Posterior cingulate gyrus (tissue), 11 donors: ENCODE results near the gene DERL2.
A peak's percentile ranks its signal among the peaks of the same experiment; 100 is the strongest.

Experiments
- DNase-seq, 10 donors: peaks; one replicate each; pipeline versions ENCODE4 v3.0.0 to v3.0.0-alpha.2; 2020 to 2021; ENCODE audit warnings: mixed read lengths in 3 of 10
- intact Hi-C: fragments of 100-400 bp; cut with DNase I; formaldehyde crosslinking; loops from one replicate; pipeline ENCODE4 v1.15.1; 2023

DERL2 gene

DNA sequence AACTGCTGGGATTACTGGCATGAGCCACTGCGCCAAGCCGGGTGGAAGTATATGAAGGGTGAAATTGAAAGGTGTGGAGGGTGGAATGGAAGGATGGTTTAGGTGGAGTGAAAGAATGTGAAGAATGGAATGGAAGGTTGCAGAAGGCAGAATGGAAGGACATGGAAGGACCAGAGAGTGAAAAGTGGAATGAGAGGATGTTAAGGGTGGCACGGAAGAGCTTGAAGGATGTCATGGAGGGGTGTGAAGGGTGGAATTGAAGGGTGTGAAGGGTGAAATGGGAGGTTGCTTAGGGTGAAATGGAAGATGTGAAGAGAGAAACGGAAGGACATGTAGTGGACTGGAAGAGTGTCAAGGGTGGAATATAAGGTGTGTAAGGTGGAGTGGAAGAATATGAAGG lies 16.6 kb upstream of the DERL2 start:
- DNase-seq: no peak
- intact Hi-C loops: no loop called here

DNA sequence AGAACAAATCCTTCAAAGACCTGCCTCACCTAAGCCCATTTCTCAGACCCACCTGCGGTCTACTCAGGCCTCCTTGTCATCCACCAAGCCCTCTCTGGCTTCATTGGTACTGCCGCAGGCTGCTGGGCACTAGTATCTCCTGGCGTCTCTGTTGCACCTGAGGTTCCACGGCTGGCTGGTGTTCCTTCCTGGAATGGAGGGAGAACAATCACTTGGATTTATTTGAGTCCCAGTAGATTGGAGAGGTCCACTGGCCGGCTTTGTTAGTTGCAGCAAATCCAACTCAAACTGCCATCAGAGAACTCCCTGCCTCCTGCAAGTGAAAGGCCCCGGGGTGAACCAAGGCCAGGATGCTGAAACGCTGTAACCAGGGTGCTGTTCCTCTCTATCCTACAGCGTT lies 15.7 kb upstream of the DERL2 start:
- intact Hi-C loops: no loop called here
- peak in 1 of 10 donors; percentile 78 for DNase-seq

DNA sequence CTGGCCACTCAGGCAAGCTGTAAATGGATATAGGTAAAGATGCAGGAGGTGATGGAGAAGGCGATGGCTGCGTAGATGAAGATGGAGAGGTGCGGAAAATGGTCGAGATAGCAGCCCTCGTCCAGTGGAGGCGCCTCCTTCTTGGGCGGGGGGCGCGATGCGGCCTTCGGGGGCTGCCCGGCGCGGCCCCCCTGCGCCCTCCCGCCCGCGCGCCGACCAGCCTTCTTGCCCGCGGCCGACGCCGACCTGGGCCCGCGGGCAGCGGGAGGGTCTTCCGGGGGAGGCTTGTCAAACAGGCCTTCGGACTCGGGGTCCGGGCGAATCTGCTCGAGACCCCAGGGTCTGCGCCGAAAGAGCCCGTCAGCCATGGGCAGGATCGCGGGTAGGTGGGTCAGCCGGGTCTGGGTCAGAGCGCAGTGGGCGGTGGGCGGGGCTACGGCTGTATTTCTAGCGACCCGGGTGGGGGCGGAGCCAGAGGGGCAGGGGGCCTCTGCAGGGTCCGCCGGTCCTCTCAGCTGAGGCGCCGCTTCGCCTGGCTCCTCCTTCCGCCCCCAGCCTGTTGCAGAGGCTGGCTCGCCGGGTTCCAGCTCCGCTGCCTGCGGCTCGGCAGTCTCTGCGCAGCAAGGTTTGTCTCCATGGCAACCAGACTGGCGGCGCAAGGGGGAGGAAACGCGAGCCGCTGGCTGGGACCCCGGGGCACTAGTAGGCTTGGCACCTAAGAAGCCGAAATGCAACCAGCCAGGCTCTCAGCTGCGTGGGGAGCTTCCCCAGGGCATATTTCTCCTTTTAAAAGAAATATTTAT lies 14.8 kb upstream of the DERL2 start:
- intact Hi-C loops: no loop called here
- peak; percentile 65 to 99 (median 93) for DNase-seq

DNA sequence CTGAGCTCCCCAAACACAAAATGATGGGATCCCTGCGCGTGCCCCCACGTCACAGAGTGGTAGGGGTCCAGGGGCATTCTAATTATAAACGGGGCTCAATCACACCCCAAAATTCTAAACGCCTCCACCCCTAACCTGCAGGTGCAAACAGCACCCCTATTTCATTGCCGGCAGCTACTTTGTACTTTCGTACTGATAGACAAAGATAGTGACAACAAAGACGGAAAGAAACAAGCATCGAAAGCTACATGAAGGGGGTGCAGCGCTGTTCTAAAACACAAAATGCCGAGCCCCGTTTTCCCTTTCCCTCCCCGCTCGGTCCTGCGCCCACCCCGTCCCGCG lies 14.2 kb upstream of the DERL2 start:
- no peak for DNase-seq
- intact Hi-C loops: no loop called here

DNA sequence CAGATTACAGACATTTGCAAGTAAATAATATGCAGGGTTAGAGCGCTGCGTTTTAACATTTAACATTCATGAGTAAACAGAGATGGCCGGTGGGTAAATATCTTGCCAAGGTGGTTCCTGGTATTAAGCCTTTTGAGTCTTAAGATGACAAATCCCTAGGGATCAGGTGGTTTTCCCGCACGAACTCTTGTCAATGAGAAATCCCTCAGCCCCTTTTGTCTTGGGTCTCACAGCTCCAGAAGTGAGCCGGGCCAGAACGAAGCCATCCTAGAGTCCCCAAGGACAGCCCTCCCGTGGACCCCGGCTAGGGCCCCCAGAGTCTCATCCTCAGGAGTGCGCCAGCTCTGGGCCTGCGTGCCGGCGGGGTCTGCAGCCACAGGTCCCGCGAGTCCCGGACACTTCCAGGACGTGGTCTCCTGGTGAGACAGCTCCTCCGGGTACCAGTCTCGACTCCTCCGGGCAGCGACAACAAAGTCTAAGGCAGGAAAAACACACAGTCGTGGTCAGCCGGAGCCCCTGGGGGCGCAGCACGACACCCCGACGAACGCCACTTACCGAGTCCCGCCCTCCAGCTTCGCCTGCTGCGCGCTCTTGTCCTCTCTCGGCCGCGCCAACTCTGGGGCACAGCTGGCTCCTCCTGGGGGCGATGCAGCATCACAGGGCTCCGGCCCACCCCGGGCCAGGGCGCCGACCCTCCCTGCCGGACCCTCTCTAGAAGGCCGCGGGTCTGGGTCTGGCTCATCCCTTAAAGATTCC lies 13.7 kb upstream of the DERL2 start:
- intact Hi-C loops: no loop called here
- DNase-seq: peak in 8 of 10 donors; percentile 30 to 92 (median 54)

DNA sequence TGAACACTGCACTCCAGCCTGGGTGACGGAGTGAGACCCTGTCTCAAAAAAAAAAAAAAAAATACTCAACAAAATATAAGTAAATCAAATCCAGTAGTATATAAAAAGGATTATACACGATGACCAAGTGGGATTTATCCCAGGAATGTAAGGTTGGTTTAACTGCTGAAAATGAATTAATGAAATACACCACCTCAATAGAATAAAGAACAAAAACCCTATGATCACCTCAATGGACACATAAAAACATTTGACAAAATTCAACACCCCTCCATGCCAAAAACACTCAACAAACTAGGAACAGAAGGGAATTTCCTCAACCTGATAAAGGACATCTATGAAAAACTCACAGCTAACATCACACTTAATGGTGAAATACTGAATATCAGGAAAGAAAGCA lies 7.0 kb upstream of the DERL2 start:
- intact Hi-C loops: no loop called here
- DNase-seq: no peak

DNA sequence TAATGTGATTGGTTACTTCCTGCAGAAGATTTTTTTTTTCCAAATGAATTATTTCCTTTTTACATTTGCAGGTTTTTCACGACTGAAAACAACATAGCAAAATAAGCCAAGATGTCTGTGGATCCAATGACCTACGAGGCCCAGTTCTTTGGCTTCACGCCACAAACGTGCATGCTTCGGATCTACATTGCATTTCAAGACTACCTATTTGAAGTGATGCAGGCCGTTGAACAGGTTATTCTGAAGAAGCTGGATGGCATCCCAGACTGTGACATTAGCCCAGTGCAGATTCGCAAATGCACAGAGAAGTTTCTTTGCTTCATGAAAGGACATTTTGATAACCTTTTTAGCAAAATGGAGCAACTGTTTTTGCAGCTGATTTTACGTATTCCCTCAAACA lies 2.8 kb upstream of the DERL2 start:
- intact Hi-C loops: no loop called here
- no peak for DNase-seq

DNA sequence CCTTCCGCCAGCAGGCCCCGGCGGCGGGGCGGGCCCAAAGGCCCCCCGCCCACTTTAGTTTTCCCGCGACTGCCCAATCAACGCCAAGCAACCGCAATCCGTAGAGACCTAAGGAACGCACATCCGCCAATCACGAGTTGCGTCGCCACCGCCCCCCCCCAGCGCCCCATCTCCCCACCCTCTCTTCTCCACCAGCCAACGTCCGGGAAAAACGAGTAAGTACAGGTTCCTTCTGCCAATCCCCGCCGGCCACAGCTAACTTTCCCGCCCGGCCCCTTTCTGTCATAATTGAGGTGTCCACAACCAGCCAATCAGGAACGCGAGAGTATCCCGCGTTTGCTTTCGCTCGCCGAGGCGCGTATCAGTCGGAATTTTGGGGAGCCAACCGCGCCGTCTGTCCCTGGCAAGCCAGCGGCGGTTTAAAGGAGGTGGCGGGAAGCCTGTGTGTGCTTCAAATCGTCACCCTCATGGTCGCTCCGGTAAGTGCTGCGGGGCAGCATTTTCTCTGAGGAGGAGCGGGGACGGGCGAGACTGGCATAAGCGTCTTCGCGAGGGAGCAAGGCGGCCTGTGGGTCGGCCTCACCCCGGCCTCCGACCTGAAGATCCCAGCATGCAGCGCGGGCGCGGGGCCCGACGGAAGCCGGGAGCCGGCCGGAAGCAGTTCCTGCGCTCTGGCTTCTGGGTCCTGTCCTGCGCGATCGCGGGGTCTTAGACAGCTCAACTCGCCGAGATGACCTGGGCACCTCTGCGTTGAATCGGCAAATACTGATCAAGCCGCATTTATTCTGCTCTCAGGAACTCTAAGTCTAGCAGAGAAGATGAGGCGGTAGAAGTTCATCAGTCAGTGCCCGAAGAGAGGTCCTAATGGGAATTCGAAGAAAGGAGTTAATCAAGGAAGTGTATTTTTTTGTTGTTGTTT lies 487 bp upstream of the DERL2 start, which contains the start of gene MIS12:
TSS of gene MIS12 (plus strand) at position 361 of the 919 bp plus-strand sequence. CDS start 2,297 bp downstream, outside the sequence.
- peak; percentile 94 to 100 (median 98) for DNase-seq
- intact Hi-C loops: loop anchor here (1.0 kb wide), 2 partner anchors 17 to 67 kb away; partner anchors contain the start of gene NUP88

DNA sequence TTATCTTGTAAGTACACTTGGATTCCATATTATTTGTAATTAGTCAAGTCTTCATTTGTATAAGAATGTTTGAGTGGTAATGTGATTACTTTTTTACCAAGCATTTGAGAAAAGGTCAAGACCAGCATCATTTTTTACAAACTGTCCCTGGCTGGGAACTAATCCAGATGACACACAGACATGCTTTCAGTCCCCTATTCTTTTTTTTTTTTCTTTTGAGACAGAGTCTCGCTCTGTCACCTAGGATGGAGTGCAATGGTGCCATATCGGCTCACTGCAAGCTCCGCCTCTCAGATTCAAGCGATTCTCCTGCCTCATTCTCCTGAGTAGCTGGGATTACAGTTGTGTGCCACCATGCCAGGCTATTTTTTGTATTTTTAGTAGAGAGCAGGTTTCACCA lies 4.5 kb downstream of the DERL2 start:
- DNase-seq: no peak
- intact Hi-C loops: no loop called here

DNA sequence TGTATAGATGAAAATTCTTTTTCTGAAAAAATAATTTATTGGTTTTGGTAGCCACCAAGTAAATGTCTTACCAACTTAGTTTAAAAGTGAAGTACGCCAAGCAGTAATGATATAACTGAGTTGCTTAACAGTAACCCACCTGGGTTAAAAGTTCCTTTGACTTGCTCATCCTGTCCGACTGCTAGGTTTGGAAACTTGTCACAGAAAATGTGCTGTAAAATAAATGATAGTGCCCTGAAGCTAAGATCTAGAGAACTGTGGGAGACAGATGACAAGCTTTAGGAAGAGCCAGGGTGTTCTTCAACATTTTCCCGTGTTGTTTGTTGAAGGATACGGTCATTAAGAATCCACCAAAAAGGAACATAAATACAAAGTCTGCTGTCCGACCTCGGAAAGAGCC lies 5.0 kb downstream of the DERL2 start:
- DNase-seq: no peak
- intact Hi-C loops: no loop called here

DNA sequence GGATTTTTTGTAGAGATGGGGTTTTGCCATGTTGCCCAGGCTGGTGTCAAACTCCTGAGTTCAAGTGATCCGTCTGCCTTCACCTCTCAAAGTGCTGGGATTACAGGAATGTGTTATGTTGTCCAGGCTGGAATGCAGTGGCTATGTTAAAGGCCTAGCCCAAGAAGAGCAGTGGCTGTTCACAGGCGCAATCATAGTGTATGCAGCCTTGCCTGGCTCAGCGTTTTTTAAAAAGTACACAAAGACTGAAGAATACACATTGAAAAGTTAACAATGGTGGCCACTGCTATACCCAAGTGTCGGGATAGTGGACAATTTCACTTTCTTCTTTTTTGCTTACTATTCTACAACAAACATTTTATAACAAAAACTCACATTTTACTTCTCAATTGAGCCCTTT lies 7.0 kb downstream of the DERL2 start:
- intact Hi-C loops: no loop called here

DNA sequence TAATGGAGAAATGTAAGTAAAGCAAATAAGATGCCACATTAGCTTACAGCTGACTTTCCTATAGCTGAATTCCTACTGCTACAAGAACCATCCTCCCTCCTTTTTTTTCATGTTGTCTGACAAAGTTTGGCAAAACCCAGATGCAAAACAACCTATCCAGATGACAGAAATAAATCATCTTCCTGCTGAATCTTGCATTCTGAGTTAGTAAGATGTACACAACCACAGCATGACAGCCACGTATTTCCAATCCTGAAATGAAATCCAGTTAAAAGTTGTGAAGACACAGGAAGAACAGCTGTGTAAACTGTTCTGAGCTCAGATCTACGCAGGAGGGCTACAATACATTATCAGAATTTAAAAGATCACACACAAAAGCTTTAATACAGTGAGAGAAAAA lies 12.1 kb downstream of the DERL2 start:
- intact Hi-C loops: no loop called here

More for the DNA sequence above, 7.0 kb downstream of the DERL2 start:
- DNase-seq: no peak

DNA sequence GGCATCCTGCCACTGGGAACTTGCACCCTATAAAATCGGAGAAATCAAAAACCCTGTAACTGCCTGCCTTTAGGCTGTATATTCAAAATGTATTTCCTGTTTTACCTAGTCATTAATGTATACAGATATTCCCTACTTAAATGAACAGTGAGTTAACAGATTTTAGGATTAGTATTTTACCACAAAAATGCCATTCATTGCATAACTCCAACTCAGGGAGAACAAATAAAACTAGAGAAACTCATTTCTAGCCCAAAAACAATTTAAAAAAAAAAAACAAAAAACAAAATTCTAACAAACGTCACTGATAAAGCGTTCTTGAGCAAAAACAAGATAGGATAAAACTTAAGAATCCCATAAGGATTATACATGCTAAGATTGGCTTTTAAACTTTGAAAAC lies 13.5 kb downstream of the DERL2 start:
- DNase-seq: no peak
- intact Hi-C loops: no loop called here

More for the DNA sequence above, 12.1 kb downstream of the DERL2 start:
- no peak for DNase-seq

DNA sequence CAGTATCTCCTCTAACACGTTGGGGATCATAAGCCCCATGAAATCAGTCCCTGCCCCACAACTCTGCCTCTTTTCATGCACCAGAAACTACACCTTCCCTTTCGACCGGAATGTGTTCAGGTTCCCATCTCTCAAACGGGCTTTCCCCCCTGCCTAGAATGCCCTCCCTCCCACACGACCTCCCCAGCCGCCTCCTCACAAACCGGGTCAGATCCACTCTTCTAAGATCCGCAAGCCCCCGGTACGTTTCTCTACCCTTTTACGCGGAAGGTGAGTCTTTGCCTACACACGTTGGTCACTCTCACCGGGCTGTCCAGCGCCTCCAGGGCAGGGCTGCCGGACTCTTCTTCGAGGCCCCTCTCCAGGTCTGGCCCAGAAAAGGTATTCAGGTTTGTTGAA lies 17.9 kb downstream of the DERL2 start:
- no peak for DNase-seq
- intact Hi-C loops: loop anchor here (2.0 kb wide), 2 partner anchors 29 to 49 kb away; partner anchors contain the start of genes C1QBP and NUP88

DNA sequence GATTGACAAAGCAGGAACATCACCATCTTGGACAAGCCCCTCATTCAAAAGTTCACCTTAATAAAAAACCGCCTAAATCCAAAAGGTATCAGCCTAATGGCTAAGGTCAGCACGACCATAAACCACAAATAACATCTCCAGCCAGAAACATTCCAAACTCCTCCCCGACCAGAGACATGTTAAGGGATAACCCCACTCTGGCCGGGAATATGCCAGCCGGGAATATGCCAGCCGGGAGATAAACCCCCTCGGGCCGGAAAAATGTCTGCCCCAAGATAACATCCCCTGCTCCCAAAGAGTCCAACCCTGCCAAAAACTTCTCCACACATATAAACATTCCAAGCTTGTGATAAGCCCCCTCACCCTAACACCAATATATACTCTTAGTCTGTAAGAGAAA lies 18.6 kb downstream of the DERL2 start:
- DNase-seq: no peak
- intact Hi-C loops: no loop called here

DNA sequence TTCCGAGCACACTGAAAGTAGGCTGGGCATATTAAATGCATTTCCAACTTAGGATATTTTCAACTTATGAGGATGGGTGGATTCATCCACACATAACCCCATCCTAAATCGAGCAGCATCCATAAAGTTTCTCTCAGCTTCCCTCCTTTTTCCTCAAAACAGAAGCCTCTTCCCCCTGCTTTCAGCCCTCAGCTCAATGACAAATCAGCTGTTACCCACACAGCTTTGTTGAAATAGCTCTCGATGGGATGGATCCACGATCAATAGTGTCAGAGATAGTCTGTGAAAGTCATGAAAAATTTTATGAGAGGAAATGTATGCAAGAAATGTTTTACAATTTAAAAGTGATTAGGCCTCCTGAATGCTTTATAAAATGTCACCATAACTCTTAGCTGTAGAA lies 19.7 kb downstream of the DERL2 start:
- DNase-seq: no peak
- intact Hi-C loops: no loop called here

DNA sequence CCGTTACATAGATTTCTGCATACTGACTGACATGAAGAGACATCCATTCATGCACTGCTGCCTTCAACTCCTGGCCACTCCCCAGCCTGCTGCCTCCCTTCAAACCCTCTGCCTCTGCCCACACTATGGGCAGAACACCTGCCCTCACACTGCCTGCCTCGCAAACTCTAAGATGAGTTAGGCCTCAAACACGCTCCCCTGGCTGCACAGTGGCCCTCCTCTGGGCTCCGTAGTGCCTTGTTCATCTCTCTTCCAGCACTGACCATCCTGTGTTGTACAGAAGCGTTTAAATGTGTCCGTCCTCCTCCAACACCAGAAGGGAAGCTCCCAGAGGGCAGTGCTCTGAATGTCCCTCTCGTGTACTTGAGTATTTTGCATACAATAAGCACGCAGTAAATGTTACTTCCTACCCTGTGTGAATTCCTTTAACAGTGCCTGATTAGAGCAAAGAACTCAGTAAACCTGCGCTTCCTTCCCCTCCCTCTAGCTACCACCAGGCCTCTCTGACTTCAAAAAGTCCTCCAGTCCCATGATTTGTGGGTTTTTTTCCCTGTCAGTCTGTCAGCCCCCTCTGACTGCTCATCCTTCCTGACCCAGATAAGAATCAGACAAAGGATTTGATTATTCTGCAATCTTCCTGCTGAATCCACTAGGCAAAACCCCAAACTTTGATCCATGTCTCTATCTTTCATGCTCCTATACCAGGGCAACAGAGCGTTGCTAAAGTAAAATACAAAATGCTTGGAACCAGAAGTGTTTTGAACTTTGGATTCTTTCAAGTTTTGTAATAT lies 21.1 kb downstream of the DERL2 start:
- peak in 1 of 10 donors; percentile 37 for DNase-seq
- intact Hi-C loops: no loop called here

DNA sequence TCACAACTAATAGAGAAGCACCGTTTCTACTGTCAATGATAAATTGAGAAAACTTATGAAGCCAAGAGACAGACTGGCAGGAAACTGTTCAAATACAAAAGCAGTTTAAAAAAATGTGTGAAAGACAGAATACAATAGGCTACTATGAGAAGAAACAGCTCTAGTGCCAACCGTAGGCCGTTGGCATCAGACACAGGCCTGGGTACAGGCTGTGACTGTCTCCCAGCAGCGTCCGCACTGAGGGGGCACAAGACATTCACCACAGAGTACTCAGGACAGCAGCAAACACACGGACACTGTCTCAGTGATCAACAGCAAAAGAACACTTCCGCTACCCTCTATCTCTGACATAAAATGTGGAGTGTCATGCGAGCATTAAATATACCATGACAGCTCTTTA lies 39.2 kb downstream of the DERL2 start:
- intact Hi-C loops: no loop called here
- peak; percentile 50 to 97 (median 78) for DNase-seq

DNA sequence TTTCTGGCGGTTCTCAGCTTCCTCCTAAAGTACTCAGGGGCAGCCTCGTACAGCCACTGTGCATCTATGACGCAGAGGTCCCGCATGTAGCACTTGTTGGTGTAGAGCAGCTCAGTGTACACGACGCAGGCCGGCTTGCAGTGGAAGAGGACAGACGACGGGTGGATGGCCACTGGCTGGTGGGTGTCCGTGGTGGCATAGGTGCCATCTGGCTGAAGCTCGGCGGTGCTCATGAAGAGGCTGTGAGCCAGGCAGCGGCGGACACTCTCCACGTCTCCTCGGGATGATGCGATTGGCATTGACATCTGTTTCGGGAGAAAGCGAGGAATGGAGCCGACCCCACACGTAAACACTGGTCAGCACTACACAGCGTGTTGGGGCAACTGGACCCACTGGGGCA lies 41.8 kb downstream of the DERL2 start:
- intact Hi-C loops: no loop called here
- peak in 1 of 10 donors; percentile 75 for DNase-seq

DNA sequence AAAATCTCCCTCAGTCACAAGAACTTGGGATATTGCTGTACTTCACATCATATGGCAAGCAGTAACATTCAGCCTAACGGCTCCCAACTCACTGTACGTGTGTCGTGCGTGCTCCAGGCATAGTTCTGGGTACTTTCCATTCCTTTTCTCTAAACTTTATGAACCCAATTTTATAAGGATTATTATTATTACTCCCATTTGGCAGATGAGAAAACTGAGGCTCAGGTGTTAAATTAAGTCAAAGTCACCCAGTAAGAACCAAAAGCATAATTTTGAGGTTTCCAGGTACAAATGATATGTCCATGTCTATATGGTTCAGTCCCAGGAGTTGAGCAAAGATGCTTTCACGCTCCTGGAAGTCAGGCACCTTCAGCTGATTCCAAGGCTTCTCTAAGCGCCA lies 42.2 kb downstream of the DERL2 start:
- intact Hi-C loops: no loop called here
- no peak for DNase-seq
